ENCODE measurements around the gene TAS2R43. TPM values are rescaled to one million over a fixed set of nuclear protein-coding genes. Genes with fewer than 3 reads are reported as not detected.

Gene TAS2R43
- total RNA-seq, 2 donors from 2014 or later, result 0.36 to 3.6 TPM

- no peak for TF ChIP-seq CTCF (IDR thresholded peaks at IDR 0.05)
- TF ChIP-seq POLR2AphosphoS5 (IDR thresholded peaks at IDR 0.05), result no peak
- no peak for TF ChIP-seq POLR2A (IDR thresholded peaks at IDR 0.05)
- 96% methylated on average over 2 of the region's 2 CpGs for WGBS
- H3K27ac ChIP-seq, result no peak overlapping the region
- H3K27me3 ChIP-seq (replicated peaks; ENCODE audit: insufficient read depth), result no peaks in the 10 kb centered on the region
- no peaks in the 10 kb centered on the region for H3K4me1 ChIP-seq (replicated peaks)
- H3K36me3 ChIP-seq, result no peaks in the 10 kb centered on the region
- intact Hi-C loops (cut with DNase I), result no loop called here
- no peaks in the 10 kb centered on the region for H3K9me3 ChIP-seq
- no peak for DNase-seq (ENCODE audit: low spot score)
- no peak overlapping the region for H3K4me3 ChIP-seq
Observed at GRCh38 chr12:11081987-11082386, 10.1 kb downstream of the TAS2R43 start.

- intact Hi-C loops (cut with DNase I), result no loop called here
- H3K9me3 ChIP-seq, result no peaks in the 10 kb centered on the region
- no peak overlapping the region for H3K27ac ChIP-seq
- no peak for DNase-seq (ENCODE audit: low spot score)
- H3K27me3 ChIP-seq (replicated peaks; ENCODE audit: insufficient read depth), result no peaks in the 10 kb centered on the region
- WGBS, result 90% methylated on average over 1 of the region's 1 CpG
- H3K4me1 ChIP-seq (replicated peaks), result no peaks in the 10 kb centered on the region
- TF ChIP-seq CTCF (IDR thresholded peaks at IDR 0.05) (no peak), POLR2A (IDR thresholded peaks at IDR 0.05) (no peak), POLR2AphosphoS5 (IDR thresholded peaks at IDR 0.05) (no peak)
- H3K4me3 ChIP-seq, result no peak overlapping the region
- no peaks in the 10 kb centered on the region for H3K36me3 ChIP-seq
Observed at GRCh38 chr12:11078246-11078645, 13.9 kb downstream of the TAS2R43 start.

GRCh38 chr12:11075642-11076041 is 16.5 kb downstream of the TAS2R43 start:
- TF ChIP-seq POLR2AphosphoS5 (IDR thresholded peaks at IDR 0.05) (no peak), POLR2A (IDR thresholded peaks at IDR 0.05) (no peak), CTCF (IDR thresholded peaks at IDR 0.05) (no peak)
- Histone ChIP-seq H3K27ac (no peak overlapping the region), H3K4me1 (replicated peaks) (no peaks in the 10 kb centered on the region), H3K4me3 (no peak overlapping the region), H3K27me3 (replicated peaks; ENCODE audit: insufficient read depth) (no peaks in the 10 kb centered on the region), H3K36me3 (no peaks in the 10 kb centered on the region), H3K9me3 (no peaks in the 10 kb centered on the region)
- intact Hi-C loops (cut with DNase I), result no loop called here
- 91% methylated on average over 3 of the region's 3 CpGs for WGBS
- DNase-seq (ENCODE audit: low spot score), result no peak

GRCh38 chr12:11071414-11071813 is 20.7 kb downstream of the TAS2R43 start:
- no peak overlapping the region for H3K27ac ChIP-seq
- H3K4me3 ChIP-seq, result no peak overlapping the region
- no peaks in the 10 kb centered on the region for H3K9me3 ChIP-seq
- H3K27me3 ChIP-seq (replicated peaks; ENCODE audit: insufficient read depth), result no peaks in the 10 kb centered on the region
- DNase-seq (ENCODE audit: low spot score), result no peak
- H3K4me1 ChIP-seq (replicated peaks), result no peaks in the 10 kb centered on the region
- TF ChIP-seq POLR2AphosphoS5 (IDR thresholded peaks at IDR 0.05), result no peak
- no peak for TF ChIP-seq CTCF (IDR thresholded peaks at IDR 0.05)
- TF ChIP-seq POLR2A (IDR thresholded peaks at IDR 0.05), result no peak
- H3K36me3 ChIP-seq, result no peaks in the 10 kb centered on the region
- intact Hi-C loops (cut with DNase I), result no loop called here
- 50% methylated on average over 4 of the region's 4 CpGs for WGBS

GRCh38 chr12:11070999-11071398 is 21.1 kb downstream of the TAS2R43 start:
- Histone ChIP-seq H3K27ac (no peak overlapping the region), H3K9me3 (no peaks in the 10 kb centered on the region), H3K36me3 (no peaks in the 10 kb centered on the region), H3K27me3 (replicated peaks; ENCODE audit: insufficient read depth) (no peaks in the 10 kb centered on the region), H3K4me3 (no peak overlapping the region), H3K4me1 (replicated peaks) (no peaks in the 10 kb centered on the region)
- TF ChIP-seq POLR2A (IDR thresholded peaks at IDR 0.05) (no peak), POLR2AphosphoS5 (IDR thresholded peaks at IDR 0.05) (no peak), CTCF (IDR thresholded peaks at IDR 0.05) (no peak)
- intact Hi-C loops (cut with DNase I), result no loop called here
- WGBS, result 81% methylated on average over 1 of the region's 1 CpG
- no peak for DNase-seq (ENCODE audit: low spot score)

All from prostate gland (tissue), 2 donors.